Hepatocyte (in vitro differentiated cells): ENCODE measurements around the gene SMDT1. TPM values are rescaled to one million over a fixed set of nuclear protein-coding genes. Genes with fewer than 3 reads are reported as not detected.

ENCODE experiments used
- DNase-seq: peaks from one replicate; pipeline ENCODE4 v3.0.0-alpha.2; 2016; ENCODE audit warnings: low spot score
- H2AFZ ChIP-seq: fragments of 200-600 bp; sonication (generic); 2 replicates; pipeline ENCODE4 v1.6.0; 2016; ENCODE audit warnings: antibody characterized with exemption, mild to moderate bottlenecking
- H3K27ac ChIP-seq: fragments of 200-600 bp; sonication (generic); 2 replicates; pipeline ENCODE4 v1.5.1; 2016; ENCODE audit warnings: mild to moderate bottlenecking
- H3K27me3 ChIP-seq: fragments of 200-600 bp; sonication (generic); 2 replicates; pipeline ENCODE4 v1.6.1; 2016
- H3K36me3 ChIP-seq: fragments of 200-600 bp; sonication (generic); replicated peaks from 2 replicates; pipeline ENCODE4 v1.5.1; 2016; ENCODE audit warnings: low read depth; ENCODE audit not compliant: insufficient read depth
- H3K4me1 ChIP-seq: fragments of 200-600 bp; sonication (generic); 2 replicates; pipeline ENCODE4 v1.5.1; 2016; ENCODE audit warnings: mild to moderate bottlenecking, moderate library complexity; ENCODE audit not compliant: insufficient read depth
- H3K4me2 ChIP-seq: fragments of 200-600 bp; sonication (generic); 2 replicates; pipeline ENCODE4 v1.6.0; 2016
- H3K4me3 ChIP-seq: fragments of 200-600 bp; sonication (generic); 2 replicates; pipeline ENCODE4 v1.5.1; 2016; ENCODE audit warnings: mild to moderate bottlenecking
- H3K79me2 ChIP-seq: fragments of 200-600 bp; sonication (generic); 2 replicates; pipeline ENCODE4 v1.6.0; 2017; ENCODE audit warnings: mild to moderate bottlenecking
- H3K9me2 ChIP-seq: fragments of 200-600 bp; sonication (generic); replicated peaks from 2 replicates; pipeline ENCODE4 v1.6.0; 2017; ENCODE audit warnings: mild to moderate bottlenecking; ENCODE audit not compliant: insufficient read depth
- H3K9me3 ChIP-seq: fragments of 200-600 bp; sonication (generic); 2 replicates; pipeline ENCODE4 v1.5.1; 2016; ENCODE audit warnings: low read depth, mild to moderate bottlenecking
- H4K20me1 ChIP-seq: fragments of 200-600 bp; sonication (generic); 2 replicates; pipeline ENCODE4 v1.6.0; 2016; ENCODE audit warnings: mild to moderate bottlenecking; ENCODE audit not compliant: insufficient read depth, poor library complexity, severe bottlenecking
- EZH2 ChIP-seq: fragments of 200-600 bp; sonication (generic); IDR thresholded peaks from 2 replicates; pipeline ENCODE4 v1.6.1; 2016; ENCODE audit warnings: antibody characterized with exemption, mild to moderate bottlenecking, borderline replicate concordance
- EZH2phosphoT487 ChIP-seq: fragments of 200-600 bp; sonication (generic); IDR thresholded peaks from one replicate; pipeline ENCODE4 v1.6.1; 2018; ENCODE audit warnings: antibody characterized with exemption, mild to moderate bottlenecking, low read depth, moderate library complexity; ENCODE audit not compliant: unreplicated experiment, severe bottlenecking
- WGBS: methylation state at CpG from one replicate; pipeline ENCODE4 v1.1.6; 2016; ENCODE audit warnings: low lambda C conversion rate; ENCODE audit errors: missing lambda C conversion rate; 5-methylcytosine and 5-hydroxymethylcytosine counted together
- polyA plus RNA-seq: library from polyadenylated mRNA; unstranded; fragments of >200 nt; fragmentation: Nextera tagmentation; extraction: Ambion mirVana; gene quantifications from 2 replicates; pipeline ENCODE4 v1.2.1, GENCODE V29; 2016
- total RNA-seq: library from RNA; depleted of rRNA; stranded (reverse); fragments of >200 nt; gene quantifications from 2 replicates; pipeline ENCODE4 v1.2.3, GENCODE V29; 2014
- TF ChIP-seq, protein P1 (sequence below): fragments of 200-600 bp; sonication (generic); IDR thresholded peaks from 2 replicates; pipeline ENCODE4 v1.5.1; 2016; ENCODE audit warnings: antibody characterized with exemption, mild to moderate bottlenecking; ENCODE audit not compliant: poor library complexity

SMDT1 gene
- total and polyA plus RNA-seq, 2 experiments from 2014 or later = 10.8 to 145 TPM

DNA sequence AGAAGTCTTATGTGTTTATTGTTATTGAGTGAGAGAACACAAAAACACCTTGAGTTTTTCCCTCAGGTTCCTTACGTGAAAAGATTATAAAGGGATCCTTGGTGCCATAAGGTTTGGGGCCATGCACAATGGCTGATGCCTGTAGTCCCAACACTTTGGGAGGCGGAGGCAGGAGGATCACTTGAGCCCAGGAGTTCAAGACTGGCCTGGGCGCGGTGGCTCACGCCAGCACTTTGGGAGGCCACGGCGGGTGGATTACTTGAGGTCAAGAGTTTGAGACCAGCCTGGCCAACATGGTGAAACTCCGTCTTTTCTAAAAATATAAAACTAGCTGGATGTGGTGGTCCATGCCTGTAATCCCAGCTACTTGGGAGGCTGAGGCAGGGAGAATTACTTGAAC lies 5.4 kb downstream of the SMDT1 start:
- H3K4me3 ChIP-seq = no peak overlapping the region
- H4K20me1 ChIP-seq = peaks cover 7% of the 10 kb centered on the region
- no peaks in the 10 kb centered on the region for H3K36me3 ChIP-seq
- H3K27ac ChIP-seq = no peak overlapping the region
- H3K27me3 ChIP-seq = no peaks in the 10 kb centered on the region
- 95% methylated on average over 8 of the region's 8 CpGs for WGBS
- H3K9me3 ChIP-seq = no peaks in the 10 kb centered on the region
- TF ChIP-seq, protein P1, sequence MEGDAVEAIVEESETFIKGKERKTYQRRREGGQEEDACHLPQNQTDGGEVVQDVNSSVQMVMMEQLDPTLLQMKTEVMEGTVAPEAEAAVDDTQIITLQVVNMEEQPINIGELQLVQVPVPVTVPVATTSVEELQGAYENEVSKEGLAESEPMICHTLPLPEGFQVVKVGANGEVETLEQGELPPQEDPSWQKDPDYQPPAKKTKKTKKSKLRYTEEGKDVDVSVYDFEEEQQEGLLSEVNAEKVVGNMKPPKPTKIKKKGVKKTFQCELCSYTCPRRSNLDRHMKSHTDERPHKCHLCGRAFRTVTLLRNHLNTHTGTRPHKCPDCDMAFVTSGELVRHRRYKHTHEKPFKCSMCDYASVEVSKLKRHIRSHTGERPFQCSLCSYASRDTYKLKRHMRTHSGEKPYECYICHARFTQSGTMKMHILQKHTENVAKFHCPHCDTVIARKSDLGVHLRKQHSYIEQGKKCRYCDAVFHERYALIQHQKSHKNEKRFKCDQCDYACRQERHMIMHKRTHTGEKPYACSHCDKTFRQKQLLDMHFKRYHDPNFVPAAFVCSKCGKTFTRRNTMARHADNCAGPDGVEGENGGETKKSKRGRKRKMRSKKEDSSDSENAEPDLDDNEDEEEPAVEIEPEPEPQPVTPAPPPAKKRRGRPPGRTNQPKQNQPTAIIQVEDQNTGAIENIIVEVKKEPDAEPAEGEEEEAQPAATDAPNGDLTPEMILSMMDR = no peak
- TF ChIP-seq EZH2 (no peak), EZH2phosphoT487 (no peak)
- H3K79me2 ChIP-seq = peaks cover 88% of the 10 kb centered on the region
- H3K9me2 ChIP-seq = no peaks in the 10 kb centered on the region
- H3K4me1 ChIP-seq = peaks cover 12% of the 10 kb centered on the region
- DNase-seq = no peak
- no peak overlapping the region for H3K4me2 ChIP-seq
- H2AFZ ChIP-seq = no peak overlapping the region

DNA sequence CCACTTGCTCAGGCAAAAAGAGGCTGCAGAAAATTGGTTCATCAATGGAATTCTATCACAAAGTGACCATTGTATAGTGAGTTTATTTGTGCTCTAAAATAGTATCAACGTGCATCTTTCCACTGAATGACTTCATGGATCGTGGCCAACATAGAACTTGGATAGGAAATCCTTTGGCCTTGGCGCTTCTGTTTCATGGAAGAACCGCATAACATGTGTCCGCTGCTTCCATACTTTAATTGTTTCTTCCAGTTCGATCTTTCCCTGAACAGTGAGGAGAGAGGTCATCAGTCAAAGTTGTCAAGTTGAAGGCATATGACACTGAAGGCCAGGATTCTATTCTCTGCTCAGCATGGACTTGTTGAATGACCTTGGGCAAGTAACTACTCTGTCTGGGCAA lies 6.6 kb downstream of the SMDT1 start:
- H3K36me3 ChIP-seq = no peaks in the 10 kb centered on the region
- H3K27ac ChIP-seq = no peak overlapping the region
- H3K4me1 ChIP-seq = peaks cover 6% of the 10 kb centered on the region
- H3K4me3 ChIP-seq = no peak overlapping the region
- H3K4me2 ChIP-seq = no peak overlapping the region
- no peaks in the 10 kb centered on the region for H3K9me2 ChIP-seq
- TF ChIP-seq, protein P1 = no peak
- no peak for TF ChIP-seq EZH2phosphoT487
- no peak for TF ChIP-seq EZH2
- peaks cover 83% of the 10 kb centered on the region for H3K79me2 ChIP-seq
- H3K27me3 ChIP-seq = no peaks in the 10 kb centered on the region
- H4K20me1 ChIP-seq = peaks cover 7% of the 10 kb centered on the region
- no peak for DNase-seq
- no peaks in the 10 kb centered on the region for H3K9me3 ChIP-seq
- WGBS = 93% methylated on average over 6 of the region's 6 CpGs
- no peak overlapping the region for H2AFZ ChIP-seq

DNA sequence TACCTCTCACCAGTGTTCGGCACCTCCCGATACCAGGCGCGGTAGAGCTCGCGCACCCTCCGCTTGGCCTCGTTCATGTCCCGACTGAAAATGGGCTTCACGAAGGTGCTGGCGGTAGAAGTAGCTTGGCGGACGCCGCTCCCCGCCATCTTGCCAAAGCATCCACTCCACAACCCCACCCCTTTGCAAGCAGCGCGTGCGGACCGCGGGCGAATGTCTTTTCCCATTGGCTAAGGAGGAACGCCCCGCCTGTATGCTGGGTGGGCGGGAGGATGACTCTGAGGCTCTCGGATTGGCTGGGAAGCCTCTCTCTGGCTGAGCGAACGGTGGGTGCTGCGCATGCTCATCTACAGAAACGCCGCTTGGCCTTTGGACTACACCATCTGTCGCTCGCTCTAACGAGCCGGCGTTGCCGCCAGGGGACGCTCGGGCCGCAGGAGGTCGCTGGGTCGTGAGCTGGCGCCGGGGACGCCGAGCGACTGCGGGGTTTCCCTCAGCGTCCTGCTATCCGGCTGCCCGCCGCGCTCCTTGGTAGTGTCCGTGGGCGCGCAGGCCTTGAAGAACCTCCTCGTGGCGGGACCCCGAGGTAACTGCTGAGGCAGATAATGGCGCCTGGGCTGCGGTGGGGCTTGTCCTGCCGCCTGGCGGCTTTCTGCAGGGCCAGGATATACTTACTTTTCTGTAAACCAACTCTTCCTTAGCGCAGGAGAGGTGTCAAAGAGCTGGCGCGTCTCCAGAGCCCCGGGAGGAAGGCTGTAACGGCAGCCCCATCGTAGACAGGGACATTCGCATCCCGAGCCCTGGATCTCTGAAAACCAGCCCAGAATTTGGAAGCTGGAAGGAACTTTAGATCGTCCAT lies 11.3 kb downstream of the SMDT1 start, which contains the start of gene NDUFA6:
Gene NDUFA6 (minus strand): TSS at position 177 of the 859 bp plus-strand sequence. CDS start 28 bp downstream, at position 149.
- Histone ChIP-seq H3K79me2 (peaks cover 37% of the 10 kb centered on the region), H3K36me3 (no peaks in the 10 kb centered on the region), H2AFZ (peak within 1 kb of the TSS; percentile 72), H3K4me3 (peak within 1 kb of the TSS; percentile 43), H3K9me3 (no peaks in the 10 kb centered on the region), H3K9me2 (no peaks in the 10 kb centered on the region), H3K27me3 (no peaks in the 10 kb centered on the region), H4K20me1 (peaks cover 7% of the 10 kb centered on the region), H3K4me2 (peak within 1 kb of the TSS; percentile 82), H3K4me1 (peaks cover 4% of the 10 kb centered on the region), H3K27ac (peak within 1 kb of the TSS; percentile 96)
- 1% methylated on average over 71 of the region's 71 CpGs for WGBS
- DNase-seq = peak; percentile 100
- TF ChIP-seq EZH2 = no peak
- no peak for TF ChIP-seq EZH2phosphoT487
- TF ChIP-seq, protein P1 = peak; percentile 95
